Caco-2 (cell line): ENCODE results near the gene RRP15. TPM values are rescaled to one million over a fixed set of nuclear protein-coding genes. Genes with fewer than 3 reads are reported as not detected.

Source experiments
- BruUV-seq: library from RNA; stranded (reverse); fragments of 400-500 nt; replicated peaks from 2 replicates; lab custom pipeline; 2021; lab: Mats Ljungman, UMichigan
- CTCF ChIA-PET: fragments of 300-600 bp; sonication (Branson Sonifier 250); formaldehyde crosslinking; loops from one replicate; lab custom pipeline; 2022; ENCODE audit warnings: antibody characterized with exemption; lab: Charles Lee
- POLR2A ChIA-PET: fragments of 300-600 bp; sonication (Branson Sonifier 250); formaldehyde crosslinking; loops from one replicate; lab custom pipeline; 2022; ENCODE audit warnings: antibody characterized with exemption; lab: Charles Lee
- DNase-seq, 2 experiments: peaks; one replicate each; pipeline versions ENCODE4 v3.0.0 to v3.0.0-alpha.2; 2020 to 2022
- H3K27me3 ChIP-seq: replicated peaks from 2 replicates; pipeline ENCODE4 v1.6.0; 2011; ENCODE audit warnings: low read length; ENCODE audit not compliant: control insufficient read depth, insufficient read depth
- H3K36me3 ChIP-seq: 2 replicates; pipeline ENCODE4 v1.5.1; 2011; ENCODE audit warnings: low read length; ENCODE audit not compliant: control insufficient read depth, insufficient read depth
- H3K4me1 ChIP-seq: fragments of 250-450 bp; sonication (Bioruptor Pico); 2 replicates; pipeline ENCODE4 v1.5.1; 2020; ENCODE audit warnings: mild to moderate bottlenecking
- H3K4me3 ChIP-seq: 2 replicates; pipeline ENCODE4 v1.5.1; 2011; ENCODE audit warnings: low read depth, mild to moderate bottlenecking, control low read depth, low read length
- H3K9me3 ChIP-seq: fragments of 250-450 bp; sonication (Bioruptor Pico); 2 replicates; pipeline ENCODE4 v1.5.1; 2020; ENCODE audit warnings: mild to moderate bottlenecking, moderate library complexity
- H3K27ac Mint-ChIP-seq: one replicate; pipeline ENCODE4 v1.8.0; 2022; ENCODE audit warnings: mixed read lengths; ENCODE audit not compliant: unreplicated experiment
- H3K27me3 Mint-ChIP-seq: one replicate; pipeline ENCODE4 v1.8.0; 2022; ENCODE audit warnings: mixed read lengths; ENCODE audit not compliant: insufficient read depth, unreplicated experiment
- H3K36me3 Mint-ChIP-seq: one replicate; pipeline ENCODE4 v1.8.0; 2022; ENCODE audit warnings: mild to moderate bottlenecking, mixed read lengths; ENCODE audit not compliant: insufficient read depth, unreplicated experiment
- H3K4me1 Mint-ChIP-seq: one replicate; pipeline ENCODE4 v1.8.0; 2022; ENCODE audit warnings: low read depth, mixed read lengths; ENCODE audit not compliant: unreplicated experiment
- H3K4me3 Mint-ChIP-seq: one replicate; pipeline ENCODE4 v1.8.0; 2022; ENCODE audit warnings: mild to moderate bottlenecking, moderate library complexity, mixed read lengths; ENCODE audit not compliant: unreplicated experiment
- H3K9me3 Mint-ChIP-seq: one replicate; pipeline ENCODE4 v1.8.0; 2022; ENCODE audit warnings: mixed read lengths; ENCODE audit not compliant: unreplicated experiment
- CTCF ChIP-seq, 2 experiments: fragments of 200-600 bp in 1 of 2; IDR thresholded peaks; 1 replicate in 1 of 2; 2 replicates in 1 of 2; pipeline versions ENCODE4 v1.5.1 to v1.8.0; 2011 to 2022; ENCODE audit warnings: antibody characterized with exemption in 1 of 2, control low read depth in 1 of 2, inconsistent platforms in 1 of 2, low read depth in 1 of 2, low read length in 1 of 2, mild to moderate bottlenecking in 1 of 2, moderate library complexity in 1 of 2; ENCODE audit not compliant: insufficient read depth in 1 of 2, severe bottlenecking in 1 of 2, unreplicated experiment in 1 of 2
- intact Hi-C: fragments of 100-400 bp; cut with micrococcal nuclease; formaldehyde crosslinking; loops from one replicate; pipeline ENCODE4 v1.10.0; 2022; ENCODE audit not compliant: unreplicated experiment
- total RNA-seq: library from RNA; stranded (reverse); gene quantifications from 2 replicates; pipeline ENCODE4 v1.2.3, GENCODE V29; 2022

The RRP15 gene
- total RNA-seq, 1 experiment from 2014 or later = 44.5 TPM

GRCh38 chr1:218367118-218367517 is 82.0 kb downstream of the RRP15 start:
- no peaks in the 10 kb centered on the region for H3K27me3 ChIP-seq

DNA sequence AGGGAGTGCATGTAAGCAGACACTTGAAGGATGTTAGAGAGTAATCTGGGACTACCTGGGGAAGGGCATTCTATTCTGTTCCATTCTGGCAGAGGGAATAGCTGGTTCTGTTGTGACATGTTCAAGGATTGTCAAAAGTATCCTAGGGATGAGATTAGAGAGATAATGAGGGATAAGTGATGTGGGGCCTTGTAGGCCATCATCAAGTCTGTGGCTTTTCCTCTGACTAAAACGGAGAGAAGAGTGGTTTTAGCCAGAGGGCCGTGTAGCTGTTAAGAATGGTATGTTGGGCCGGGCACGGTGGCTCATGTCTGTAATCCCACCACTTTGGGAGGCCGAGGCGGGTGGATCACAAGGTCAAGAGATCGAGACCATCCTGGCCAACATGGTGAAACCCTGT is 83.6 kb downstream of the RRP15 start:
- Mint-ChIP-seq H3K27ac (peak overlapping the region; percentile 81), H3K4me1 (peaks cover 22% of the 10 kb centered on the region), H3K36me3 (peaks cover 16% of the 10 kb centered on the region), H3K9me3 (no peaks in the 10 kb centered on the region), H3K4me3 (no peak overlapping the region), H3K27me3 (no peaks in the 10 kb centered on the region)
- ChIA-PET CTCF (no interaction called here), POLR2A (interaction anchor here (1.4 kb wide), 1 partner anchor 24 kb away, joined by 4 read pairs; the partner anchor contains the start of gene TGFB2)
- Histone ChIP-seq H3K9me3 (no peaks in the 10 kb centered on the region), H3K27me3 (no peaks in the 10 kb centered on the region), H3K4me1 (peaks cover 84% of the 10 kb centered on the region), H3K36me3 (no peaks in the 10 kb centered on the region), H3K4me3 (no peak overlapping the region)
- DNase-seq = no peak
- no TSS peak for BruUV-seq
- intact Hi-C loops = loop anchor here (5.0 to 10.0 kb wide), 2 partner anchors 94 to 946 kb away; no protein-coding TSS in a partner anchor
- TF ChIP-seq CTCF (IDR thresholded peaks at IDR 0.05; ENCODE audit: insufficient read depth in 1 of 2, low read depth in 1 of 2, low read length in 1 of 2, severe bottlenecking in 1 of 2, unreplicated experiment in 1 of 2) = no peak

More at GRCh38 chr1:218367118-218367517, 82.0 kb downstream of the RRP15 start:
- peak; percentile 76 to 78 for DNase-seq
- peak overlapping the region; percentile 15 for H3K4me3 Mint-ChIP-seq
- peaks cover 22% of the 10 kb centered on the region for H3K4me1 Mint-ChIP-seq
- H3K36me3 ChIP-seq = no peaks in the 10 kb centered on the region
- TF ChIP-seq CTCF (IDR thresholded peaks at IDR 0.05; ENCODE audit: insufficient read depth in 1 of 2, low read depth in 1 of 2, low read length in 1 of 2, severe bottlenecking in 1 of 2, unreplicated experiment in 1 of 2) = no peak
- no peak overlapping the region for H3K4me3 ChIP-seq
- intact Hi-C loops = loop anchor here (1.0 to 10.0 kb wide), 9 partner anchors 13 to 948 kb away; partner anchors contain the start of gene TGFB2
- H3K9me3 Mint-ChIP-seq = no peaks in the 10 kb centered on the region
- BruUV-seq = no TSS peak
- no peaks in the 10 kb centered on the region for H3K27me3 Mint-ChIP-seq
- H3K36me3 Mint-ChIP-seq = peaks cover 23% of the 10 kb centered on the region
- peaks cover 78% of the 10 kb centered on the region for H3K4me1 ChIP-seq
- ChIA-PET CTCF (interaction anchor here (1.0 to 1.3 kb wide), 3 partner anchors 13 to 179 kb away, joined by 3 to 5 read pairs (median 3); no protein-coding TSS in a partner anchor), POLR2A (interaction anchor here (0.7 to 1.8 kb wide), 3 partner anchors 13 to 57 kb away, joined by 3 to 9 read pairs (median 4); partner anchors contain the start of gene TGFB2)
- H3K9me3 ChIP-seq = no peaks in the 10 kb centered on the region
- peak overlapping the region; percentile 81 for H3K27ac Mint-ChIP-seq

GRCh38 chr1:218369688-218370511 is 84.8 kb downstream of the RRP15 start:
- no peak for TF ChIP-seq CTCF (IDR thresholded peaks at IDR 0.05; ENCODE audit: insufficient read depth in 1 of 2, low read depth in 1 of 2, low read length in 1 of 2, severe bottlenecking in 1 of 2, unreplicated experiment in 1 of 2)
- DNase-seq = peak in 1 of 2 experiments; percentile 27
- POLR2A ChIA-PET = interaction anchor here (1.1 to 1.4 kb wide), 2 partner anchors 11 to 25 kb away, joined by 4 to 7 read pairs; partner anchors contain the start of gene TGFB2
- Histone ChIP-seq H3K9me3 (no peaks in the 10 kb centered on the region), H3K27me3 (no peaks in the 10 kb centered on the region), H3K36me3 (no peaks in the 10 kb centered on the region), H3K4me3 (no peak overlapping the region), H3K4me1 (peaks cover 85% of the 10 kb centered on the region)
- Mint-ChIP-seq H3K9me3 (no peaks in the 10 kb centered on the region), H3K4me1 (peaks cover 29% of the 10 kb centered on the region), H3K4me3 (peak overlapping the region; percentile 37), H3K27ac (peak overlapping the region; percentile 88), H3K36me3 (peaks cover 16% of the 10 kb centered on the region), H3K27me3 (no peaks in the 10 kb centered on the region)
- CTCF ChIA-PET = no interaction called here
- intact Hi-C loops = loop anchor here (5.0 to 10.0 kb wide), 2 partner anchors 92 to 945 kb away; no protein-coding TSS in a partner anchor
- BruUV-seq = TSS peak; percentile 24
